HL-60 (cell line): ENCODE results near the gene TMC3.

ENCODE experiments used
- DNase-seq, 2 experiments: peaks; one replicate each; pipeline ENCODE4 v3.0.0-alpha.2; 2010 to 2020; ENCODE audit warnings: low read depth in 1 of 2, low spot score in 1 of 2
- H3K27ac ChIP-seq: fragments of 250-450 bp; sonication (Bioruptor Pico); replicated peaks from 2 replicates; pipeline ENCODE4 v1.5.1; 2020; ENCODE audit warnings: mild to moderate bottlenecking, moderate library complexity
- H3K27me3 ChIP-seq: fragments of 250-450 bp; sonication (Bioruptor Pico); 2 replicates; pipeline ENCODE4 v1.5.1; 2021; ENCODE audit warnings: mild to moderate bottlenecking, moderate library complexity; ENCODE audit not compliant: insufficient read depth, poor library complexity, severe bottlenecking
- H3K4me3 ChIP-seq: replicated peaks from 2 replicates; pipeline ENCODE4 v1.5.1; 2011; ENCODE audit warnings: mild to moderate bottlenecking, control low read depth, low read length; ENCODE audit not compliant: insufficient read depth
- CTCF ChIP-seq: IDR thresholded peaks from one replicate; pipeline ENCODE4 v1.5.1; 2011; ENCODE audit warnings: low read length, control low read depth, inconsistent platforms; ENCODE audit not compliant: insufficient read depth
- GABPA ChIP-seq: IDR thresholded peaks from 2 replicates; pipeline ENCODE4 v1.6.1; 2012; ENCODE audit warnings: low read depth
- POLR2AphosphoS5 ChIP-seq: IDR thresholded peaks from 2 replicates; pipeline ENCODE4 v1.6.1; 2012; ENCODE audit warnings: low read depth
- REST ChIP-seq: IDR thresholded peaks from 2 replicates; pipeline ENCODE4 v1.6.1; 2012; ENCODE audit warnings: low read depth; ENCODE audit not compliant: insufficient replicate concordance
- SPI1 ChIP-seq: IDR thresholded peaks from 2 replicates; pipeline ENCODE4 v1.6.1; 2012; ENCODE audit warnings: low read depth, mild to moderate bottlenecking, borderline replicate concordance

Gene TMC3

GRCh38 chr15:81343371-81343770, 30.6 kb downstream of the TMC3 start:
- TF ChIP-seq REST = no peak
- TF ChIP-seq POLR2AphosphoS5 = no peak
- TF ChIP-seq CTCF = no peak
- TF ChIP-seq SPI1 = no peak
- no peak for TF ChIP-seq GABPA
- no peak for DNase-seq
- Histone ChIP-seq H3K27ac (no peak overlapping the region), H3K4me3 (no peak overlapping the region), H3K27me3 (no peaks in the 10 kb centered on the region)

GRCh38 chr15:81341351-81341750, 32.7 kb downstream of the TMC3 start:
- Histone ChIP-seq H3K27me3 (no peaks in the 10 kb centered on the region), H3K4me3 (no peak overlapping the region), H3K27ac (no peak overlapping the region)
- TF ChIP-seq CTCF = no peak
- TF ChIP-seq REST = no peak
- TF ChIP-seq SPI1 = no peak
- TF ChIP-seq GABPA = no peak
- no peak for TF ChIP-seq POLR2AphosphoS5
- no peak for DNase-seq

- no peak overlapping the region for H3K27ac ChIP-seq
- H3K4me3 ChIP-seq = no peak overlapping the region
- DNase-seq = no peak
- TF ChIP-seq GABPA = no peak
- TF ChIP-seq SPI1 = no peak
- no peak for TF ChIP-seq POLR2AphosphoS5
- no peak for TF ChIP-seq REST
- no peak for TF ChIP-seq CTCF
- no peaks in the 10 kb centered on the region for H3K27me3 ChIP-seq
Observed at GRCh38 chr15:81339851-81340250, 34.2 kb downstream of the TMC3 start.
